K562 (cell line): ENCODE measurements around the gene TLE3. TPM values are rescaled to one million over a fixed set of nuclear protein-coding genes. Genes with fewer than 3 reads are reported as not detected.

Source experiments
- MXD1 ChIP-seq: fragments of 250-450 bp; sonication (Bioruptor Pico); IDR thresholded peaks from 2 replicates; pipeline ENCODE4 v1.8.0; 2021; ENCODE audit warnings: borderline replicate concordance, mild to moderate bottlenecking, moderate library complexity; ENCODE audit not compliant: poor library complexity, severe bottlenecking
- RNF219 ChIP-seq: fragments of 250-450 bp; sonication (Bioruptor Pico); IDR thresholded peaks from 2 replicates; pipeline ENCODE4 v1.5.0; 2022; ENCODE audit warnings: mild to moderate bottlenecking
- ZBTB40 ChIP-seq, 2 experiments: fragments of 450-650 bp in 1 of 2; sonication (generic) in 1 of 2; formaldehyde crosslinking in 1 of 2; IDR thresholded peaks; 2 replicates each; pipeline versions ENCODE4 v1.7.1 to v1.9.0; 2016 to 2022; ENCODE audit warnings: inconsistent platforms in 1 of 2, mild to moderate bottlenecking in 1 of 2, missing genetic modification reagents in 1 of 2
- polyA plus RNA-seq, 8 experiments: library from polyadenylated mRNA; depleted of rRNA in 4 of 8; stranded (reverse) in 5 of 8; unstranded in 3 of 8; fragments of >200 nt; fragmentation: Nextera tagmentation in 2 of 8; fragmentation: Illumina TruSeq in 1 of 8; extraction: Ambion mirVana in 2 of 8; extraction: Trizol in 1 of 8; gene quantifications; 2 replicates each; pipeline versions ENCODE4 v1.2.1 to v1.2.3, GENCODE V29; 2011 to 2014; ENCODE audit warnings: inconsistent platforms in 1 of 8, missing spikeins in 1 of 8
- total RNA-seq, 7 experiments: library from RNA; depleted of rRNA in 6 of 7; stranded (reverse); fragments of >200 nt in 6 of 7; fragmentation: Illumina TruSeq in 2 of 7; extraction: Trizol in 2 of 7; gene quantifications; 2 replicates each; pipeline versions ENCODE4 v1.2.1 to v1.2.3, GENCODE V29; 2011 to 2021; ENCODE audit warnings: low replicate concordance in 1 of 7
- TF ChIP-seq, protein P1 (sequence below): fragments of 450-650 bp; IDR thresholded peaks from 2 replicates; pipeline ENCODE4 v1.6.1; 2018; ENCODE audit warnings: mild to moderate bottlenecking, low read depth; ENCODE audit not compliant: partially characterized antibody
- TF ChIP-seq, protein P2 (sequence below): fragments of 150-350 bp; IDR thresholded peaks from 2 replicates; pipeline ENCODE4 v1.6.1; 2014; ENCODE audit warnings: low read depth, mild to moderate bottlenecking, low read length, borderline replicate concordance

The TLE3 gene
- total and polyA plus RNA-seq, 9 of the 15 experiments (the other 6 are each of a cell fraction or from before 2014, with no cell fraction given): 1.5 to 84.2 (median 14.1) TPM

- TF ChIP-seq, protein P1, sequence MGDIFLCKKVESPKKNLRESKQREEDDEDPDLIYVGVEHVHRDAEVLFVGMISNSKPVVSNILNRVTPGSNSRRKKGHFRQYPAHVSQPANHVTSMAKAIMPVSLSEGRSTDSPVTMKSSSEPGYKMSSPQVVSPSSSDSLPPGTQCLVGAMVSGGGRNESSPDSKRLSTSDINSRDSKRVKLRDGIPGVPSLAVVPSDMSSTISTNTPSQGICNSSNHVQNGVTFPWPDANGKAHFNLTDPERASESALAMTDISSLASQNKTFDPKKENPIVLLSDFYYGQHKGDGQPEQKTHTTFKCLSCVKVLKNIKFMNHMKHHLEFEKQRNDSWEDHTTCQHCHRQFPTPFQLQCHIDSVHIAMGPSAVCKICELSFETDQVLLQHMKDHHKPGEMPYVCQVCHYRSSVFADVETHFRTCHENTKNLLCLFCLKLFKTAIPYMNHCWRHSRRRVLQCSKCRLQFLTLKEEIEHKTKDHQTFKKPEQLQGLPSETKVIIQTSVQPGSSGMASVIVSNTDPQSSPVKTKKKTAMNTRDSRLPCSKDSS: no peak
- no peak for TF ChIP-seq ZBTB40 (IDR thresholded peaks at IDR 0.05)
- no peak for TF ChIP-seq ZBTB40 (CRISPR knock-in tag; IDR thresholded peaks at IDR 0.05)
- TF ChIP-seq, protein P2, sequence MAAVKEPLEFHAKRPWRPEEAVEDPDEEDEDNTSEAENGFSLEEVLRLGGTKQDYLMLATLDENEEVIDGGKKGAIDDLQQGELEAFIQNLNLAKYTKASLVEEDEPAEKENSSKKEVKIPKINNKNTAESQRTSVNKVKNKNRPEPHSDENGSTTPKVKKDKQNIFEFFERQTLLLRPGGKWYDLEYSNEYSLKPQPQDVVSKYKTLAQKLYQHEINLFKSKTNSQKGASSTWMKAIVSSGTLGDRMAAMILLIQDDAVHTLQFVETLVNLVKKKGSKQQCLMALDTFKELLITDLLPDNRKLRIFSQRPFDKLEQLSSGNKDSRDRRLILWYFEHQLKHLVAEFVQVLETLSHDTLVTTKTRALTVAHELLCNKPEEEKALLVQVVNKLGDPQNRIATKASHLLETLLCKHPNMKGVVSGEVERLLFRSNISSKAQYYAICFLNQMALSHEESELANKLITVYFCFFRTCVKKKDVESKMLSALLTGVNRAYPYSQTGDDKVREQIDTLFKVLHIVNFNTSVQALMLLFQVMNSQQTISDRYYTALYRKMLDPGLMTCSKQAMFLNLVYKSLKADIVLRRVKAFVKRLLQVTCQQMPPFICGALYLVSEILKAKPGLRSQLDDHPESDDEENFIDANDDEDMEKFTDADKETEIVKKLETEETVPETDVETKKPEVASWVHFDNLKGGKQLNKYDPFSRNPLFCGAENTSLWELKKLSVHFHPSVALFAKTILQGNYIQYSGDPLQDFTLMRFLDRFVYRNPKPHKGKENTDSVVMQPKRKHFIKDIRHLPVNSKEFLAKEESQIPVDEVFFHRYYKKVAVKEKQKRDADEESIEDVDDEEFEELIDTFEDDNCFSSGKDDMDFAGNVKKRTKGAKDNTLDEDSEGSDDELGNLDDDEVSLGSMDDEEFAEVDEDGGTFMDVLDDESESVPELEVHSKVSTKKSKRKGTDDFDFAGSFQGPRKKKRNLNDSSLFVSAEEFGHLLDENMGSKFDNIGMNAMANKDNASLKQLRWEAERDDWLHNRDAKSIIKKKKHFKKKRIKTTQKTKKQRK: no peak
- TF ChIP-seq RNF219 (CRISPR knock-in tag): no peak
- no peak for TF ChIP-seq MXD1 (CRISPR knock-in tag)
These were observed 1.6 kb upstream of the TLE3 start (continued) for GRCh38 chr15:70099167-70099966.
